ENCODE results near the gene ANKS1A. TPM values are rescaled to one million over a fixed set of nuclear protein-coding genes. Genes with fewer than 3 reads are reported as not detected.

Gene ANKS1A
- total RNA-seq, 2 experiments from 2014 or later = 7.2 to 7.7 TPM

- Mint-ChIP-seq H3K9me3 (no peaks in the 10 kb centered on the region), H3K27ac (no peak overlapping the region), H3K4me1 (ENCODE audit: low read depth) (no peaks in the 10 kb centered on the region), H3K27me3 (no peaks in the 10 kb centered on the region), H3K4me3 (no peak overlapping the region), H3K36me3 (peaks cover 2% of the 10 kb centered on the region)
- no peak for DNase-seq
- ChIA-PET CTCF (interaction anchor here (0.9 kb wide), 1 partner anchor 81 kb away, joined by 5 read pairs; no protein-coding TSS in a partner anchor), POLR2A (no interaction called here)
- intact Hi-C loops (cut with micrococcal nuclease) = no loop called here
Observed at GRCh38 chr6:35068206-35068605, 179.2 kb downstream of the ANKS1A start.

- Mint-ChIP-seq H3K4me3 (no peak overlapping the region), H3K9me3 (no peaks in the 10 kb centered on the region), H3K36me3 (peaks cover 2% of the 10 kb centered on the region), H3K4me1 (ENCODE audit: low read depth) (no peaks in the 10 kb centered on the region), H3K27me3 (no peaks in the 10 kb centered on the region), H3K27ac (no peak overlapping the region)
- ChIA-PET CTCF (no interaction called here), POLR2A (no interaction called here)
- DNase-seq = no peak
- intact Hi-C loops (cut with micrococcal nuclease) = no loop called here
Observed at GRCh38 chr6:35068644-35069043, 179.6 kb downstream of the ANKS1A start.

GRCh38 chr6:35069262-35069661, 180.2 kb downstream of the ANKS1A start:
- no peak for DNase-seq
- Mint-ChIP-seq H3K4me3 (no peak overlapping the region), H3K27ac (no peak overlapping the region), H3K4me1 (ENCODE audit: low read depth) (no peaks in the 10 kb centered on the region), H3K27me3 (no peaks in the 10 kb centered on the region), H3K36me3 (peaks cover 2% of the 10 kb centered on the region), H3K9me3 (no peaks in the 10 kb centered on the region)
- ChIA-PET CTCF (no interaction called here), POLR2A (no interaction called here)
- intact Hi-C loops (cut with micrococcal nuclease) = no loop called here

GRCh38 chr6:35070111-35070510, 181.1 kb downstream of the ANKS1A start:
- intact Hi-C loops (cut with micrococcal nuclease) = no loop called here
- H3K27ac Mint-ChIP-seq = no peak overlapping the region
- no peaks in the 10 kb centered on the region for H3K27me3 Mint-ChIP-seq
- H3K4me3 Mint-ChIP-seq = no peak overlapping the region
- no peak for DNase-seq
- H3K9me3 Mint-ChIP-seq = no peaks in the 10 kb centered on the region
- ChIA-PET POLR2A (no interaction called here), CTCF (interaction anchor here (0.9 kb wide), 1 partner anchor 17 kb away, joined by 3 read pairs; no protein-coding TSS in a partner anchor)
- peaks cover 2% of the 10 kb centered on the region for H3K36me3 Mint-ChIP-seq
- no peaks in the 10 kb centered on the region for H3K4me1 Mint-ChIP-seq (ENCODE audit: low read depth)

GRCh38 chr6:35071347-35071994, 182.4 kb downstream of the ANKS1A start:
- DNase-seq = no peak
- Mint-ChIP-seq H3K27me3 (no peaks in the 10 kb centered on the region), H3K27ac (no peak overlapping the region), H3K4me3 (no peak overlapping the region), H3K9me3 (no peaks in the 10 kb centered on the region), H3K4me1 (ENCODE audit: low read depth) (no peaks in the 10 kb centered on the region), H3K36me3 (peaks cover 2% of the 10 kb centered on the region)
- intact Hi-C loops (cut with micrococcal nuclease) = no loop called here
- POLR2A ChIA-PET = no interaction called here
- CTCF ChIA-PET = no interaction called here

- intact Hi-C loops (cut with micrococcal nuclease) = no loop called here
- POLR2A ChIA-PET = no interaction called here
Observed at GRCh38 chr6:35072051-35072697, 183.1 kb downstream of the ANKS1A start.

GRCh38 chr6:35072698-35073055, 183.6 kb downstream of the ANKS1A start:
- Mint-ChIP-seq H3K4me3 (no peak overlapping the region), H3K4me1 (ENCODE audit: low read depth) (no peaks in the 10 kb centered on the region), H3K9me3 (no peaks in the 10 kb centered on the region), H3K27ac (no peak overlapping the region), H3K27me3 (no peaks in the 10 kb centered on the region), H3K36me3 (peaks cover 2% of the 10 kb centered on the region)
- ChIA-PET CTCF (no interaction called here), POLR2A (no interaction called here)
- DNase-seq = no peak
- intact Hi-C loops (cut with micrococcal nuclease) = no loop called here

More at GRCh38 chr6:35072051-35072697, 183.1 kb downstream of the ANKS1A start:
- H3K36me3 Mint-ChIP-seq = peaks cover 2% of the 10 kb centered on the region
- no peak overlapping the region for H3K27ac Mint-ChIP-seq
- H3K4me3 Mint-ChIP-seq = no peak overlapping the region
- H3K27me3 Mint-ChIP-seq = no peaks in the 10 kb centered on the region
- DNase-seq = no peak
- no peaks in the 10 kb centered on the region for H3K4me1 Mint-ChIP-seq (ENCODE audit: low read depth)
- no peaks in the 10 kb centered on the region for H3K9me3 Mint-ChIP-seq
- CTCF ChIA-PET = no interaction called here

- CTCF ChIA-PET = no interaction called here
- H3K9me3 Mint-ChIP-seq = no peaks in the 10 kb centered on the region
Observed at GRCh38 chr6:35073211-35073610, 184.2 kb downstream of the ANKS1A start.

GRCh38 chr6:35073766-35074471, 184.9 kb downstream of the ANKS1A start:
- intact Hi-C loops (cut with micrococcal nuclease) = no loop called here
- POLR2A ChIA-PET = no interaction called here
- CTCF ChIA-PET = interaction anchor here (0.9 kb wide), 1 partner anchor 41 kb away, joined by 3 read pairs; no protein-coding TSS in a partner anchor
- H3K27me3 Mint-ChIP-seq = no peaks in the 10 kb centered on the region
- H3K4me1 Mint-ChIP-seq (ENCODE audit: low read depth) = no peaks in the 10 kb centered on the region
- H3K4me3 Mint-ChIP-seq = no peak overlapping the region
- peaks cover 2% of the 10 kb centered on the region for H3K36me3 Mint-ChIP-seq
- H3K27ac Mint-ChIP-seq = no peak overlapping the region
- DNase-seq = no peak
- H3K9me3 Mint-ChIP-seq = no peaks in the 10 kb centered on the region

More at GRCh38 chr6:35073211-35073610, 184.2 kb downstream of the ANKS1A start:
- no peaks in the 10 kb centered on the region for H3K27me3 Mint-ChIP-seq
- H3K4me3 Mint-ChIP-seq = no peak overlapping the region
- H3K4me1 Mint-ChIP-seq (ENCODE audit: low read depth) = no peaks in the 10 kb centered on the region
- intact Hi-C loops (cut with micrococcal nuclease) = no loop called here
- DNase-seq = no peak
- H3K36me3 Mint-ChIP-seq = peaks cover 2% of the 10 kb centered on the region
- no peak overlapping the region for H3K27ac Mint-ChIP-seq
- POLR2A ChIA-PET = no interaction called here

GRCh38 chr6:35076997-35077712, 188.1 kb downstream of the ANKS1A start:
- CTCF ChIA-PET = no interaction called here
- H3K9me3 Mint-ChIP-seq = no peaks in the 10 kb centered on the region
- H3K36me3 Mint-ChIP-seq = peaks cover 1% of the 10 kb centered on the region

GRCh38 chr6:35077713-35078105, 188.7 kb downstream of the ANKS1A start:
- ChIA-PET POLR2A (no interaction called here), CTCF (no interaction called here)
- Mint-ChIP-seq H3K9me3 (no peaks in the 10 kb centered on the region), H3K27me3 (no peaks in the 10 kb centered on the region), H3K36me3 (peaks cover 1% of the 10 kb centered on the region), H3K4me3 (no peak overlapping the region), H3K27ac (no peak overlapping the region), H3K4me1 (ENCODE audit: low read depth) (no peaks in the 10 kb centered on the region)
- intact Hi-C loops (cut with micrococcal nuclease) = no loop called here
- no peak for DNase-seq

More at GRCh38 chr6:35076997-35077712, 188.1 kb downstream of the ANKS1A start:
- DNase-seq = no peak
- intact Hi-C loops (cut with micrococcal nuclease) = no loop called here
- POLR2A ChIA-PET = no interaction called here
- Mint-ChIP-seq H3K4me1 (ENCODE audit: low read depth) (no peaks in the 10 kb centered on the region), H3K27ac (no peak overlapping the region), H3K27me3 (no peaks in the 10 kb centered on the region), H3K4me3 (no peak overlapping the region)

- no peak for DNase-seq
- ChIA-PET POLR2A (no interaction called here), CTCF (no interaction called here)
- Mint-ChIP-seq H3K4me1 (ENCODE audit: low read depth) (no peaks in the 10 kb centered on the region), H3K4me3 (no peak overlapping the region), H3K9me3 (no peaks in the 10 kb centered on the region), H3K27me3 (no peaks in the 10 kb centered on the region), H3K36me3 (peaks cover 1% of the 10 kb centered on the region), H3K27ac (no peak overlapping the region)
- intact Hi-C loops (cut with micrococcal nuclease) = no loop called here
Observed at GRCh38 chr6:35078226-35078850, 189.3 kb downstream of the ANKS1A start.

All from activated CD4-positive, alpha-beta memory T cell treated with anti-CD3 and anti-CD28 coated beads for 36 hours (primary cell).